Astrocyte (in vitro differentiated cells and primary cell): ENCODE results near the gene MYH9.

Source experiments
- CTCF ChIP-seq: IDR thresholded peaks from 2 replicates; pipeline ENCODE4 v1.5.1; 2011; ENCODE audit warnings: low read depth, mild to moderate bottlenecking, inconsistent platforms, low read length, moderate library complexity; ENCODE audit not compliant: insufficient read depth
- EZH2 ChIP-seq: IDR thresholded peaks from 2 replicates; pipeline ENCODE4 v1.6.1; 2012; ENCODE audit warnings: mild to moderate bottlenecking, low read length, inconsistent platforms; ENCODE audit not compliant: insufficient read depth

GRCh38 chr22:36297568-36297967, 90.2 kb downstream of the MYH9 start:
- no peak for TF ChIP-seq CTCF
- no peak for TF ChIP-seq EZH2
